HG03159 (cell line): ENCODE results near the gene FARP1.

ENCODE experiments used
- ATAC-seq: cut with Tn5 transposase; IDR thresholded peaks from one replicate; pipeline ENCODE4 v1.9.1; 2021; ENCODE audit warnings: mild to moderate bottlenecking, moderate library complexity; ENCODE audit not compliant: unreplicated experiment

FARP1 gene

DNA sequence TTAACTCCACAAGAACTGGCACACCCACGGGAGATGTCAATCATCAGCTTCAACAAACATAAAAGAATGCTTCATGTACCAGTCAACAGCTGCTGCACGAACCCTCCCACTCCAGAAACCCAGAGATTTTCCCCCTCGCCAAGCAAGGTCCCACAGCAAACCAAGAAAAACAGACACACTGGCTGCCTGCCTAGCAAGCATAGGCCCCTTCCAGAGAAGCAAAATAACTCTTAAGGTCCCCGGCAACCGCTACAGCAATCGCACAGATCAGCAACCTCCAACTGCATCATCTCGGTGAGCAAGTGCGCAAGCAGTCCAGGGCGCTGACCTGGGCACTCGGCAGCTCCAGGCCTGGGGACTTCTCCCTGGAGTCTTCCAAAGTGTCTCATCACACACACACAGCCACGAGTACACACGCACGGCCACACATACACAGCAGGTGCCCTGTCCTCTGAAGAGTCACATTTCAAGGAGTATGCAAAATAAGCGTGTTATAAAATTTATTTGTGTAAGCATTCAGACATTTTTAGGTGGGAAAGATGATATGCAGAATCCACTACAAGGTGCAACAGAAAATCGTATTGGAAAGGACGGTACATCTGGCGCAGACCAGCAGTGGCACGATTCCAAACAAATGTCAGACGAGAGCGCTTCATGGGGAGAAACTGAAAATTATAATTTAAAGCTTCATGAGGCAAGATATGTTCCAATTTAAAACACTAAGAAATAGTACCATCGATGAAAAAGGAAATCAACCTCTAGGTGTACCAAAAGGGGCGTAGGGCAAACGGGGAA is 309.0 kb downstream of the FARP1 start:
- ATAC-seq = no peak

DNA sequence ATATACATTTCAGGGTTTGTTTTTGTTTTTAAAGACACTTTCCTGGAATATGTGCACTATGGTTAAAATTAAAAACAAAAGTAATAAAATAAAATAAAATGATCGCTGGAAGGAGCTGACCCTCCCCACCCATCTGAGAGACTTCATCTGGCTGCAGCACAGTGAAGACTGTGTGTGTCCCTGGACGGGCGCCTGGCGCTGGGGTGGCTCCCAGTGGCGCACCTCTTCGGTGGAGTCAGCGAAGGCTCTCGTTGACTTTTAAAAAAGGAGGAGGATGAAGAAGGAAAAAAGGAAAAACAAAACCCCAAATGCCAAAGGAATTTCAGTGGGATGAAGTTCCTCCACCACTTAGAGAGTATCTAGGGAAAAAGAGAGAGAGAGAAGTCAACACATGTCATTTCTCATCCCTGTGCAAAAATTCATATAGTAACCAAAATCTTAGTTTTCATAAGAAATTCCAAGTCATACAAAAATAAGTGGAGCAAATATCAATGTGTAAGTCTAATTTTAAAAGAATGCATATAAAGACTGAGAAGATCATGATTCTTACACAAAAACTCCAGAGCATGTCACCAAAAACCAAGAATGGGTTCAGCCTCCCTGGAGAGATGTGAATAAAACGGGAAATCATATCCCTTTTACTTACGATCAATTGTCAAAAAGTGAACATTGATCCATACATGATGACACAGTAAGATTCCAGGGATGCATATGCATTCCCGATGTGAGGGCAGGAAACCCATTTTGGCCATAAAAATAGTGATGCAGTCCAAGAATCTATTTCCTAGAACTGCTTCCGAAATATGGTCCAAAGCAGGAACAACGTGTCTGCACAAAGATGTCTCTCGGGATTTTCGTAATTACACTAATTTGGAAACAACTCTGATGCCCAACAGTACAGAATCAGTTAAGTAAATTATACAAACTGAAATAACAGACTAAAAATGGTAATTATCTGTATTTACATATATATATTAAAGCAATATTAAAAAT is 310.3 kb downstream of the FARP1 start:
- ATAC-seq = no peak

DNA sequence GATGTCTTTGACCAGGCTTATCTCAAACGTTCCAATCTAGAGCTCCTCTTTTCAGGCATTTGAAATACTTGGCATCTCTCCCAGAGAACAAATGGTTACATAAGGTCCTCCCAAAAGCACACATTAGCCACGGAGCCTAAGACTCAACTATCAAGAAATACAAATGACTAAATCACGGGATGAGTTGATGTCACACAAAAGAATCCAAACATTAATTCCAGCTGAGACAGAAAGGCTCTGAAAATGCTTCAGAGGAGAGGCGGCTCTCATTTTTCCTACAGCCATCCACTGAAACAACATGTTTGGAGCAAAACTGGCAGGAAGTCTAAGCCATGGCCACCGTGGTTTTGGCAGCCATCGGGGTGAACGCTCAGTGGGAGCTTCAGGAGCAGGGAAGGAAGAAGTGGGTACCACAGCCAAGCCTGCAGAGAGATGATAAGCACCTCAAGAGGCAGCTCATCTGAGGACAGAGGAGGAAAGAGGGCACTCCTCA is 311.5 kb downstream of the FARP1 start:
- ATAC-seq = no peak

DNA sequence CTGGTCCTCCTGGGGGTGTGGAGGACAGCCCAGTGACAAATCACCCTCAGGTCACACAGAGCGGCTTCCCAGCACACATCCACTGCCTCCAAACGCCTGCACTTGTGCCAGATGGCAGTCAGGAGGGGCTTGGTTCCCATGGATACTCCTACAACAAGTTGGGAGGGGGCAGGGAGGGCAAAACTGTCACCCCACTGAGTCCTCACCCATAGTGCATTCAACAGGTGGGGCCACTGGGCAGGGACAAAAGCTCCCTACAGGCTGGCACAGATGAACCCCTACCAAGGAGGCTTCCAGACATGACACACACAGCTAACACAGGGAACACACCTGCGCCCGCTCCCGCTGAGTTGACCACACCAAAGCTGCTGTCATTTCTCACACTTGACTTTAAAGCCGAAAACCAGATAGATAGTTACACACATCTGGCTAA is 313.5 kb downstream of the FARP1 start:
- no peak for ATAC-seq

GRCh38 chr13:98457053-98457452 is 314.2 kb downstream of the FARP1 start:
- ATAC-seq = no peak

GRCh38 chr13:98458431-98458830 is 315.5 kb downstream of the FARP1 start:
- no peak for ATAC-seq

DNA sequence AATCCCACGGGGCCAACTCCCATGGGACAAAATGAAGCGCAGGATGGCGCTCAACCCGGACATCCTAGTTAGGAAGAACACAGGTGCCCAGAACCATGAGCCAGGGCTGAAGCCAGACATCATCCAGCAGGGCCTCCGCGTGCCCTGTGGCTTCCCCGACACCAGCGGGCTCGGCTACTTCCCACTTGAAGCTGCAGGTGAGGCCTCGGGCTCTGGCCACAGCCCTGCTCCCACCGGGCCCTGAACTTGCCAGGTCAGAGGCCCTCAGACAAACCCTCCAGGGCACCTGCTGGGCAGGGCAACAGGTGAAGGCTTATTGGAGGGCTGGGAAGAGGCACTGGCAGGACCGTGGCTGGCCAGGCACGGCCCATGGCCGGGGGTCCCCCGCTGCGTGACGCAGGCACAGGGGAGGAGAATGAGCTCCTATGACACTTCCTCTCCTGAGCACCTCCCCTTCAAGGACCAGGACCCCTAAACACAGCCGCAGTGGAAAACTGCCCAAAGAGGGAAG is 316.3 kb downstream of the FARP1 start:
- no peak for ATAC-seq

DNA sequence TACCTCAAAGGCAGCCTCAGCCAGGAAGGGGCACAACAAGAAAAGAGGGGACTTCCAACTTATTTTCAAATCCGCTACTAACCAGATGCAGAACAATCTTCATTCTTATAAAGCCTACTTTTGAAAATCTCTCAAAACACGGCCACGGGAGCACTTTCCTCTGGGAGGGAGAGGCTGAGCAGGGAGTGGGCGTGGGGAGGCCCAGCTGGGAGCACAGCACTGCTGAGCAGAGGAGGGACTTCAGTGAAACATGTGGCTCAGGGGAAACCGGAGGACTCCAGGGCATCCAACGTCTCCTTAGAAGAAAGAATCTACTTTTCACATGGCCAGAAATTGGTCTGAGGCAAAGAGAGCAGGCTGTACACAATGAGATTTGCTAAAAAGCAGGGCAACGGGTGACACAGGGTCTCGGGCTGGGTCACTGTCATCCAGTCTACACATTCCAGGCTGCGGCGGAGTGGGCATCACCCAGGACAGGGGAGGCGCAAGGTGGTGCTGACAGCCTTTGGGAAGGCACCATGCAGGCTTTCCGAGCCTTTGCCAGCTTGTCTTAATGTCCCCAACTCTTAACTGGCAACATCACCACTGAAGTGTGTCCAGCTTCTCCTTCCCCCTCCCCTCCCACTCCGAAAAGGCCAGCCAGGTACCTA is 317.0 kb downstream of the FARP1 start:
- no peak for ATAC-seq

DNA sequence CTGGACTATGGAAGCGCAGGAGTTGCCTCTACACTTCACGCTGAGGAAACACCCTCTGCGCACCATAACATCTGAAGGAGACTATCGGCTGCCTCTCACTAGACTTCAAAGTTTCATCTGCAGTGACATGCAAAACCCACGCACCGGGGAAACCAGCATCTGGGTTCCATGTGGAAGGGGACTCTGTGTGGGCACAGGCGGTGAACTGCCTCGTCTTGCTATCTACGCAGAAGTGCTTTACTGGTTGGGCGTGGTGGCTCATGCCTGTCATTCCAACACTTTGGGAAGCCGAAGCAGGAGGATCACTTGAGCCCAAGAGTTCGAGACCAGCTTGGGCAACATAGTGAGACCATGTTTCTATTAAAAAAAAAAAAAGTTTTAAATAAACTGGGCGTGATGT is 317.6 kb downstream of the FARP1 start:
- ATAC-seq = no peak

DNA sequence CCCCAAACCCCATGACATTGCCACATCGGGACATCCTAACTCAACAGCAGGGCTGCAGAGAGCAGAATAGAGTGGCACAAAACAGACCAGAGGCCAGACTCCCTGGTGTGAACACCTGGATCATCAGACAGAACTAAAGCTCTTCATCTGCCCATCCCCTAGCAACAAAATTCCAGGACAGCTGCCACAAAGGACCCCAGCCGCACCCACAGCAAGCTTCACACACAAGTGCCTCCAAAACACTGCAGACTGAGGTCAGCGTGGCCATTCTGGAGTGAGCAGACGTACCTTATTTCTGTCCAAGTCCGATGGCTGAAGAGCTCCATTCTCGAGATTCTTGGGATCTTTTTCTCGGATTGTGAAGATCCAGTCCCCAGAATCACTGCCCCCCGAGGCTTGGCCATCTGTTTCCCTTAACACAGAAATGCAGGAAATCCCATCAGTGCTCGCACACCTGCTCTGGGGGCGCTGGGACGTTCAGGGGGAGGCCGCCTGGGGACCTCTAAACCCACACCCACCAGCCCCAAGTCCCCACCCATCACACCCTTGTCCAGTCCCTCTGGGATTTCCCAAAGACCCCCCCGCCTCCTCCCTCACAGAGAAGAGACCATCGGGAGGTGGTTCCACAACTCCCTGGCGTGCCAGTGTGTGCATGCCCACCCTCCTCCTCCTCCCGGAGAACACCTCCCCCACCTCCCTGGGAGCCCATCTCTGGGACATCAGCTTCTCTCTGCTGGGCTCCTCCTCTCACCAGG is 318.8 kb downstream of the FARP1 start:
- no peak for ATAC-seq

DNA sequence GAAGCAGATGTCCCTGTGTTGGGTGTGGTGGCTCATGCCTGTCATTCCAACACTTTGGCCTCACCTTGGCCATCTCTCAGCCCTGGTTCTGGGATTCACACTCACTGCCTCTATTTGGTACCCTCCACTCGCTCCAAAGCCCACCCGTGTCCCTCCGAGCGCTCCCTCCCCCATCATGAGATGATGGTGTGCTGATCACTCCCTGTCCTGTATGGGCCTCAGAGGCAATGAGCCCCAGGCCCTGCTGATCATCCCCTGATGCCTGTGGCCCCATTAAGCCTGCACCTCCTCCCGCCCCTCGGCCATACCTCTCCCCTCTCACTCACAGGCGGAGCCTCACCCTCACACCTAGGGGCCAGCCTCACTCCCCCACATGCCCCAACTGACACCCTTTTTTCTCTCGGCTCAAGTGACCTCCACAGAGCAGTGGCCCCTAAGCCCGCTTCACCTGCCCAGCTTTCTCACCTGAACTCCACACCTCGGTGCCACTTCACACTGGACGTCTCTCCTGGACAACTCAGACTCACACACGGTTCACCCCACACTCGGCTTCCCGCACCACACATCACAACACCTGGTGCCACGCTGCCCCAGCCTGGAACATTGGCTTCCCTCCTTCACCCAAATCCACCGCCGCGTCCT is 319.5 kb downstream of the FARP1 start:
- no peak for ATAC-seq

DNA sequence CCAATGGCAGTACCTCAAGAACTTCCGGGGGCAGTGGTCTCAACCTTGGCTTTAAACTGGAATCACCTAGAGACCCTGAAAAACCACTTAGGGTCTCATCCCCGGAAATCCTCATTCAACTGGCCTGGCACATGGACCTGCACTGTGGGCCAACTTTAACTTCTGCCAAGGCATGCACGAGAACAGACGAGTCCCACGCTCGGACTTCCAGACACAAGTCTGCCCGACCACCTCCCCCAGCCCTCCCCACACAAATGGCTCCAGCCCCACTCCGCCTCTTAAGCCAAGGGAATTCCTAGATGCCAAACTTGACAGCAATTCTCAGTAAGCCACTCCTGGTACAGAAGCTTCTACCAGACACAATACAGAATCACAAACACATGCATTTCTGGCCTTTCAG is 320.1 kb downstream of the FARP1 start:
- ATAC-seq = no peak

GRCh38 chr13:98466634-98467236 is 323.8 kb downstream of the FARP1 start:
- no peak for ATAC-seq

- no peak for ATAC-seq
These were observed 324.5 kb downstream of the FARP1 start for GRCh38 chr13:98467263-98467985.

GRCh38 chr13:98468361-98468760 is 325.5 kb downstream of the FARP1 start:
- ATAC-seq = no peak

GRCh38 chr13:98468929-98469328 is 326.0 kb downstream of the FARP1 start:
- no peak for ATAC-seq

GRCh38 chr13:98470920-98471319 is 328.0 kb downstream of the FARP1 start:
- ATAC-seq = no peak

- no peak for ATAC-seq
These were observed 329.0 kb downstream of the FARP1 start for GRCh38 chr13:98471934-98472333.
